GM10847 (cell line): ENCODE data around the gene IL18.

ENCODE experiments used
- POLR2A ChIP-seq: IDR thresholded peaks from 2 replicates; pipeline ENCODE4 v1.6.1; 2011; ENCODE audit not compliant: insufficient read length; ENCODE audit errors: extremely low read depth

The IL18 gene

DNA sequence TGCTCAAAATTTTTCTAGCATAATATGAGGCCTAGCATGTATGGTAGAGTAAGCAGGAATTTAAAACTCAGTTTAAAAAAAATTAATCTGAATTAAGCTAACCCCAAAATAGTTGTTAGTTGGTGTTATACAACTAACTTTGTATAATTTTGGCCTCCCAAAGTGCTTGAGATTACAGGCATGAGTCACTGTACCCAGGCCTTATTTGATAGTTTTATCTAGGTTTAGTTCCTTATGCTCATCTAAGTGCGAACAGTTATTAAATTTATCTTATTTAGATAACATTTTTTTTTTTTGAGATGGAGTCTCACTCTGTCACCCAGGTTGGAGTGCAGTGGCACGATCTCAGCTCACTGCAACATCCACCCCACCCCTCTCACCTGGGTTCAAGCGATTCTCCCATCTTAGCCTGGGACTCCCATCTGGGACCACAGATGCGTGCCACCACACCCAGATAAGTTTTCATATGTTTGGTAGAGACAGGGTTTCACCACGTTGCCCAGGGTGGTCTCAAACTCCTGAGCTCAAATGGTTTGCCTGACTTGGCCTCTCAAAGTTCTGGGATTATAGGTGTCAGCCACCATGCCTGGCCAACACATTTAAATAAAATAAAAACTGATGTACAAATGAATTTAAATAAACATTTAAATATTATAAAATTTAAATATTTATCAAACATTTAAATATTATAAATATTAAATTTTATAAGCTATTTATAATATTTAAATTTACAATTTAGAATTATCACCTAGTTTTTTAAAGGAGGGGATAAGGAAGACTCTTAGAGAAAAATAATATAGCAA is 7.5 kb downstream of the IL18 start:
- no peak for TF ChIP-seq POLR2A

DNA sequence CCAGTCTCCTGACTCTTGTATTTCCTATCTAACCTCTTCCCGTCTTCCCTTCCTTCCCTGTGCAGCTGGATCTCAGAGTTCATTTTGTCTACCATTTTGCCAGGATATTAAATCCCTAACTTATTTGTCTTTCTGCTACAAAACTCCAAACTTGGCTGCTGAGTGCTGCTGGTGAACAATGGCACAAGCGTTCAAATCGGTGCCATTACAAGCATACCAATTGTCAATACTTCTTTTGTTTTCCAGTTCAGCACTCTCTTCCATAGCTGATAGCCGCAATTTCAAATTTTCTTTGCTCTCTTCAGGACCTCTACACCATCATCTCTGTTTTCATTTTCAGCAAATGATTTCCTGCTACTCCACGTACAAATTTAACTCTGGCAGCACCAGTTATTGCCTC is 13.4 kb downstream of the IL18 start:
- TF ChIP-seq POLR2A: no peak

GRCh38 chr11:112143597-112143996 is 20.3 kb downstream of the IL18 start:
- TF ChIP-seq POLR2A: no peak

DNA sequence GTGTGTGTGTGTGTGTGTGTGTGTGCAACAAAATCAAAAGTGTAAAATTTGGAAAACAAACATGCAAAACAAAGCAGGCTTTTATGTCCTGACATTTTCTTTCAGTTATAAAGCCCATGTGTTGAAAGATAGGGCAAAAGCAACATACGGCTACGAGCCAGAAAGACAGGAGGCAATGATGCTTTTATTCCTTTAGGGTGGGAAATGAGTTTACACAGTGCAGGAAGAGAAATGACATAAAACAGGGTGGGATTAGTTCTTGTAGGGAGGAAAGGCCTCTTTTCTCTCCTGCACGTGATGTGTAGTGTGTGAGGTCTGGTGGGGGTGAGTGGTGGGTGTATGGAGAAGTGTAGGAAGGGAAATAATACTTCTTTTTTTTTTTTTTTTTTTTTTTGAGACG is 29.4 kb downstream of the IL18 start:
- no peak for TF ChIP-seq POLR2A

- no peak for TF ChIP-seq POLR2A
Measured at GRCh38 chr11:112132737-112133136, 31.2 kb downstream of the IL18 start.

- TF ChIP-seq POLR2A: no peak
Measured at GRCh38 chr11:112129656-112130055, 34.2 kb downstream of the IL18 start.

DNA sequence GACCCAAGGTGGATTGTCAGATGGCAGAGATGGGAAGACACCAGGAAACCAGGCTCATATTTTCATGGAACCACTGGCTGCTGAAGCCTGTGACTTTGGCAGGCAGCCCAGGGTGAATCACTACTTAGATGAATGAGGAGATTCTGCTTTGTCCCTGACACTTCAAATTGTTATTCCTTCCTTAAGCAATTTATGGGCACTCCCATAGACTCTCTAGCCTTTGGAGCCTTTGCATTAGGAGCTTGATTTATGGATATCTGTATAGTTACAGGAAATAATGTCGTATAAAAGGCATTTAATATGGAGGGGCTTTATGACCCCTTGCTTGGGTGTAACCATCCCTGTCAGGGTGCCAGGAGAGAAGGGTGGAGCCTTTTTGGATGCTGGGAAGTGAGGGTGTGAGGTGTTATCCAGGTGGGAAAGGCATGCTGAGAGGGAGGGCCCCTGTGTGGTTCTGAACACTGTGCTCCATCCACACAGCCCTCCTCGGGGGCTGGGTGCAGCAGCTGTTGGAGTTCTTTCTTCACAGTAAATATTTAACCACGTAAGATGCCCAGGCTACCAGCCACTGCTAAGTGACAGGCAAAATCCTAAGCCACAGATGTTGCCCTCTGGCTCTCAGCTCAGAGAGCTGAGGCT is 35.3 kb downstream of the IL18 start:
- TF ChIP-seq POLR2A: no peak

GRCh38 chr11:112127056-112127455 is 36.8 kb downstream of the IL18 start:
- TF ChIP-seq POLR2A: no peak

DNA sequence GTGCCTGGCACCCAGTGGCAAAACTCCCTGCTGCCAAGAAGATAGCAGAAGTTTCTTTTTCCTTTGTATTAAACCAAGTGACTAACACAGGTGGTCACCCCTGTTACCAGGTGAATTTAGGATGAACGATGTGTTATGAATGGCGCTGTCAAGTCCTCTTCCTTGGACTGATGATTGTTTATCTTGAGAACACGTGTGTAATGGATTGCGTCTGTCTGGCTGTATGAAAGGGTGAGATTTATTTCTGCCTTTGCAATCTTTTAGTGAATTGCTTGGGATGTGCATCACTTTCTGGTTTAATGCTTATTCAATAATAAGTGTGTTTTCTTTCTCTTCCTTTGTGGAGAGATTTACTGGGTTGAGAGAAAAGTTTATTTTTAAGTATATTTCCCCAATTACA is 40.8 kb downstream of the IL18 start:
- TF ChIP-seq POLR2A: no peak

DNA sequence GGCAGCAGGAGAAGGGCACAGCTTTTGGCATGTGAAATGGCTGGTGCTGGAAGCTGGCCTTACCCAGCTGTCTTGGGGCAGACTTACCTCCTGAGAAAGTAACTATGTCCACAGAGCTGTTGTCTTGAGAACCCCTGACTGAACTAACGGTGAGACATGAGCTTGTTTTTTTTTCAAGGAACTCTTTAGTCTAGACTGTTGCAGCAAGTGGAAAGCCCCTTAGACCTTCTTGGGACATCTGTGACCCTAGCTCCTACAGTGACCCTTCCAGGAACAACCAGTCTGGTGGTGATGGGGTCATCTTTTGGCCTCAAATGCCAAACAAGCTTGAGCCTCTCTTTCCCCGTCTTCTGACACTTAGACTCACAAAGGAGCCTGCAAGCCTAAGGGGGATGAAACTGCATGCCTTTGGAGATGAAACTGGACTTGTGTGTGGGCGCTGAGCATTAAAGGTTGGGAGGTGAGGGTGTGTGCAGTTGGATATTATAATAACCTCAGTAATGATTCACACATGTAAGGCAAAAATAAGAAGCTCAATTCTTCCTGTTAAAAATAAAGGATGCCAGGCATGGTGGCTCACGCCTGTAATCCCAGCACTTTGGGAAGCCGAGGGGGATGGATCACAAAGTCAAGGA is 41.8 kb downstream of the IL18 start:
- no peak for TF ChIP-seq POLR2A

GRCh38 chr11:112118176-112118575 is 45.7 kb downstream of the IL18 start:
- no peak for TF ChIP-seq POLR2A

DNA sequence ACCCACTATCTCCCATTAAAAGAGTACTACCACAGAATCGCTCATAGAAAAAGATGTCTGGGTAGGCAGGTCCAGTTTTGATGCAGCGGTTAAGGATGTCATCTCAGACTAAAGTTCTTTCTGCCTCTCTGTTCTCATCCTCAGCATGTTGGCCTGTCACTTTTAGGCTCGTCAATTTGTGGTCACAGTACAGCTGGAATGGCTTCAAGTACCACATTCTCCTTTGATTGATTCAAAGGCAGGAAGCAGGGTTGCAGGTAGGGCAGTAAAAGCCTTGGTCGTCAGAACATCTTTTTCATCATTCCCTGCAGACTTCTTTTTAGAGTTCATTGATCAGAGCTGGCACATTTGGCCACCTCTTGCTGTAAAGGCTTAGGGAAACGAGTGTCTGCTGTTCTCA is 48.5 kb downstream of the IL18 start:
- no peak for TF ChIP-seq POLR2A

DNA sequence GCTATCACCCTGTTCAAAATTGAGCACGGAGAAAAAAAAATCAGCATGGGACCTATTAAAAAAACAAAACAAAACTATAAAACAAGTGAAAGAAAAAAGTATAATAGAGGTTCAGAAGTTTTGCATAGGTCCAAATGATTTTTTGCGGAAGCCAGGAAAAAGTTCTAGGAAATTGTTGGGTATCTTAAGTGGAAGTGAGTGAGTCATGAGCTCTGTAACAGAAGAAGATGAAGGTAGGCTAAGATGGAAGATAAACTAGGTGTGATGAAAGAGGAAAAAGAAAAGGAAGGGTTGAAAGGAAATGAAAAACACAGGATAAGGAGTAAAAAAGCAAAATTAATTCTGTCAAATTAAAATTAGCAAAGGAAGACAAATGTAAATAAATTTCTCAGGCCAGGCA is 49.4 kb downstream of the IL18 start:
- no peak for TF ChIP-seq POLR2A

DNA sequence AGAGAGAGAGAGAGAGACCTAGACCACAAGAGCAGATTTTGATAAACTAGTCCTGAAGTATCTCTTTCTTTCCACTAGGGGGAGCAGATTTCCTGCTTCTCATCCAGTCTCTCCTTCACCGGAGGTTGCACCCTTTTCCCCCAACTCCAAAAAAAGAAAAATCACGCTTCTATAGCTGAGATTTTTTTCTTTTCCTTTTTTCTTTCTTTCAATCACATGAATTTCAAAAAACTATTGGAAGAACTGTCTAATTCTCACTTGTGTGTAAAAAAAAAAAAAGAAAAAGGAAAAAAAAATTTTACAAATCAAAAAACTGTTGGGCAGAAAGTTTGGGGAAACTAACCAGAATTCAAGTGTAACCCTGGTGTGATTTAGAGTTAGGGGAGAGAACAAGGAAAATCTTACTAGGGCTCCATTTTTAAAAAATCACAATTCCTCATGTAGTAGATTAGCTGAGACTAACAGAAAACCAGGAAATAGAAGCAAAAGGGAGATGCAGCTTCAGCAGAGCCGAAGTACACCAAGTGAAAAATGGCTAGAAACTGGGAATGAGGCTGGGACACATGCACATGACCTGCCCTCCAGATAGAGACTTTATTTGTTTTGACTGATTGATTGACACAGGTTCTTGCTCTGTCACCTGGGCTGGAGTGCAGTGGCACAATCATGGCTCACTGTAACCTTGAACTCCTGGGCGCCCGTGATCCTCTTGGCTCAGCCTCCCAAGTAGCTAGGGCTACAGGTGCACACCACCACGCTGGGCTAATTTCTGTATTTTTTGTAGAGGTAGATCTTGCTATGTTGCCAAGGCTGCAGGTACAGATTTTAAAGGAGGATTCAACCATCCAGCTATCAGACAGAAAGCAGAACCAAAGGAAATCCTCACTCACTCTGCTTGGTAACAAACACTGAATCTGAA is 50.1 kb downstream of the IL18 start:
- no peak for TF ChIP-seq POLR2A

DNA sequence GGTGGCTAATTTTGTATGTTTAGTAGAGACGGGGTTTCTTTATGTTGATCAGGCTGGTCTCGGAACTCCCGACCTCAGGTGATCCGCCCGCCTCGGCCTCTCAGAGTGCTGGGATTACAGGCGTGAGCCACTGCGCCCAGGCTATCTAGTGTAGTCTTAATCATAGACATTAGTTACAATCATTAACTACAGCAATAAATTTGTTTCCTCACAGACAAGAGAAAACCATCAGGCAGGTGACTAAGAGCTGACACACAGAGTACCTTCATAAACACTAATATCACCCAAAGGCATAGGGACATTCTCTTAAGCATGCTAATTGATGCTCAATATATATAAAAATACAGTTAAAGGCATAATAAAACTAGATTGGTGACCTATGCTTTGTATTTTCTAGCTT is 57.8 kb downstream of the IL18 start:
- no peak for TF ChIP-seq POLR2A

DNA sequence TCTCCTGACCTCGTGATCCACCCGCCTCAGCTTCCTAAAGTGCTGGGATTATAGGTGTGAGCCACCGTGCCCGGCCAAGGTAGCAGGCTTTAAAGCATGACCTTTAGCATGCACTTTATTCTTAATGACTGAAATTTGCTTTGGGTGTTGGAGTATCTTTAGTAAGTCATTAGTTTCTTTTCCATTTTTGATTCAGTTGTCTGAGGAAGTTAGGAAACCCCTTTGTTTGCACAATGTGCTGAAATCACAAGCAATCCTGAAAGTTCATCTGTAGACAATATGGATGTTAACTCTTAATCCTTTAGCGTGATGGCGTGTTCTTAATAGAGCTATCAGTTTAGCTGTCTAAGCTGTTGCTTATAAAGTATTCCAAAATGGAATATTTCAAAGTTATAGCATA is 60.4 kb downstream of the IL18 start:
- no peak for TF ChIP-seq POLR2A

DNA sequence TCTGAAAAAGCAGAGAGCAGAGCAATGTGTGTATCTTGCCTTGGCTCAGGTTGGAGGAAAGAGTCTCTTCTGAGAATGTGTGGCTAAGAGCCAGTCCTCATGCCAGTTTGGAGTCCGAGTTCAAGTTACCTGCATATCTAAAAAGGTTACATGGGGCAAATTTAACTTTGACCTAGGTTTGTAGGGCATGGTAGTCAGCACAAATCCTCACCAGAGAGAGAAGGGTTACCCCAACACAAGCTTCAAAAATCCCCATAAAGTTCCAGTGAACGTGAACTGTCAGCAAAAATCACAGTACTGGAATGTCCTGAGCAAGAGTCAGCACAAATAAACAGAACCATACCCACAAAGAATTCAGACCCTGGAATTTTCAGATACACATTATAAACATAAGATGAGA is 63.4 kb downstream of the IL18 start:
- no peak for TF ChIP-seq POLR2A
